Uterus (tissue), 2 donors: ENCODE measurements around the gene MZT2B.
"Not testable (repeated sequence)": the region's sequence is repeated elsewhere in the genome, so short reads cannot be mapped to it uniquely, and the experiment has no call there.

Source experiments
- CTCF ChIP-seq, 4 experiments: fragments of 200-600 bp in 2 of 4; fragments of 450-650 bp in 2 of 4; sonication (generic) in 2 of 4; IDR thresholded peaks; one replicate each; pipeline ENCODE4 v1.5.1; 2016 to 2019; ENCODE audit warnings: antibody characterized with exemption in 4 of 4, mild to moderate bottlenecking in 2 of 4, moderate library complexity in 1 of 4
- POLR2A ChIP-seq, 2 donors: fragments of 450-650 bp; IDR thresholded peaks; one replicate each; pipeline ENCODE4 v1.6.1; 2016; ENCODE audit warnings: antibody characterized with exemption in 2 of 2, mild to moderate bottlenecking in 1 of 2, moderate library complexity in 1 of 2

- not testable (repeated sequence) for TF ChIP-seq POLR2A, CTCF (IDR thresholded peaks at IDR 0.05)
Observed at GRCh38 chr2:130188958-130189357, 6.9 kb downstream of the MZT2B start.
